HG03159 (cell line): Measurements from ENCODE around the gene SEMA3B.
"Not testable (repeated sequence)": the region's sequence is repeated elsewhere in the genome, so short reads cannot be mapped to it uniquely, and the experiment has no call there.

Experiments used
- ATAC-seq: cut with Tn5 transposase; IDR thresholded peaks from one replicate; pipeline ENCODE4 v1.9.1; 2021; ENCODE audit warnings: mild to moderate bottlenecking, moderate library complexity; ENCODE audit not compliant: unreplicated experiment

Gene SEMA3B

GRCh38 chr3:50312041-50312440 is 43.1 kb downstream of the SEMA3B start:
- not testable (repeated sequence) for ATAC-seq

DNA sequence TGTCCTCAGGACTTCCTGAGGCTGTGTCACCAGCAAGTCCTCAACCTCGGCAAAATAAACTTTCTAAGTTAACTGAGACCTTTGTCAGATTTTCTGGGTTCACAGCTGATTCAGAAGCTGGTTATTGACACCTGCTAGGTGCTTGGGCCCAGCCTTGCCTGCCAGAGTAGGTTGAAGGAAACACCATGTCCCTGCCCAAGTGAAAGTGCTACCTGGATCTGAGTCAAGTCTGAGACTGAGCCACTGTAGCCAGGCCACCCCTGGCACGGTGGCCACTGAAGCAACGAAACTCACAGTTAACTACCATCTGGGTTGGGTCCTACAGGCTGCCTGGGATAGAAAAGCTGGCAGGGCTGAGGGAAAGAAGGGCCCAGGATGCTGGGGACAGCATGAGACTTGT is 45.4 kb downstream of the SEMA3B start:
- ATAC-seq: no peak

- ATAC-seq: no peak
Measured at GRCh38 chr3:50314816-50315215, 45.9 kb downstream of the SEMA3B start.

DNA sequence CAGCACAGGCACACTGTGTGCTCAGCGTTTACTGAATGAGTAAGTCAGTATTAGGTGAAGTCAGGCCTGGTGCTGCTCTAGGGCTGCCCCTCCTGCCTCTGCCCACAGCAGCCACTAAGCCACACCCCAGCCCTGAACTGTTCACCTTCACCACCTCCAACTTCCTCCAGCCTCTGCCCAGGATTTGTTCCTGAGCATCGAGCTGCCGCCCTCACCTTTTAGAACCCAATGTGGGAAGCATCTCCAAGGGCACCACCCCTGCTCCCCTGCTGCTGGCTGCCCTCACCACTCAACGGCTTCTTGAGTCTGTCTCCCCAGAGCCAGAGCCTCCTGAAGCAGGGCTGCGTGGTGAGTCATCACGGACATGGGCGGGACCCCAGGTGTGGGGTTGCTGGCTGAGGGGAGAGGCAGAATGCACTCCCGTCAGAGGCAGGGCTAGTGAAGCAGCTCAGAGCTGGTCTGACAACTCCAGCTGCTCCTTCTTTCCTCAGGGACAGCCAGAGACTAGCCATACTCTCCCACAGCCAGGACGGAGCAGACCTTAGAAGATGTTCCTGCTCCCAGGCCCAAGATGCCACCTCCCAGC is 47.8 kb downstream of the SEMA3B start:
- no peak for ATAC-seq

DNA sequence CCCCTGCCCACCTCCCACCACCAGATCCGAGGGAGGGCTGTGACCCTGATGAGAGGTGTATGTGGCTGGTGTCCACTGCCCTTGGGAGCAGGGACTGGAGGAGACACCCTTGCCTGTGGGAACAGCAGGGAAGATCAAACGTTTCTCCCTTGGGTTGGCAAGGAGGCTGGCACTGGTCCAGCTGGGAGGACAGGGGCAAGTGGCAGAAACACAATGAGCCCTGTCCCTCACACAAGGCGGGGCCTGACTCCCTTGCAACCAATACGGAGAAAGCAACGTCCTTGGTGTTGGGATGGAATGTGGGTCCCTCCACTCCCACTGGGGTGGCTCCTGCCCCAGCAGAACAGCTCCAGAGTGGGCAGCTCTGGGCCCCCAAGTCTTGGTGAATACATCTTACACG is 48.4 kb downstream of the SEMA3B start:
- no peak for ATAC-seq

GRCh38 chr3:50318163-50318562 is 49.2 kb downstream of the SEMA3B start:
- ATAC-seq: no peak

DNA sequence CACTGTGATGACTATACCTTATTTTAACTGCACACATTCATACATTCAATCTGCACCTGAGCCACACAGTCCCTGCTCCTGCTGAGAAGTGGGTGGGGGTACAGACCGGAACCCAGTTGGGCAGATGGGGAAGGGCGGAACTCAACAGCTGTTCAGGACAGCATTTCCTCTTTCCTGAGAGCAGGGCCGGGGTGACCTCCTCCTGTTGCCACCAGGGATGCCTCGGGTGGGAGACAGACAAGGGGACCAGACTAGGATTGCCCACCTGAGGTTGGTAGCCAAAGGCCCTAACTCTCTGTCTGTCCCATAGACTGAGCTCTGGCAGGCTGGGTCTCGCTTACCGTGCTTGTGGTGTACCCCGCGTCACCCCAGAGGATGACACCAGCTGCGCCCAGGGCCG is 49.7 kb downstream of the SEMA3B start:
- ATAC-seq: no peak

GRCh38 chr3:50319181-50319893 is 50.4 kb downstream of the SEMA3B start:
- no peak for ATAC-seq

GRCh38 chr3:50319894-50320625 is 51.1 kb downstream of the SEMA3B start:
- no peak for ATAC-seq

- peak; percentile 45 for ATAC-seq
Measured at GRCh38 chr3:50320853-50321335, 51.9 kb downstream of the SEMA3B start.

GRCh38 chr3:50321336-50322114 is 52.6 kb downstream of the SEMA3B start:
- ATAC-seq: peak; percentile 75

DNA sequence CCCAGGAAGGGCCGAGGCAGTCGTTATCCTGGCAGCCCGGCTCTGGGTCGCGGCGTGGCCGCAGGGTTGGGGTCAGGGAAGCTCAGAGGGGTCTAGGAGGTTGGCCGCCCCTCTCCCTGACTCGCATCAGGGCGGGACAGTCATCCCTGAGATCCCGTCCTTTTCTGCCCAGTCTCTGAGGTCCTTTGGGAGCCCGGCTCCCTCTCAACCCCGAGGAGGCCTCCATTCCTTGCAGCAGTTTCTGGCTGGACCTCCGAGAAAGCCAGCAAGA is 53.1 kb downstream of the SEMA3B start:
- no peak for ATAC-seq

- ATAC-seq: no peak
Measured at GRCh38 chr3:50322386-50323091, 53.6 kb downstream of the SEMA3B start, which contains the start of gene HYAL2. Gene HYAL2, minus strand, starts transcription at chr3:50322745. Its CDS starts 2,256 bp downstream, at chr3:50320489.

DNA sequence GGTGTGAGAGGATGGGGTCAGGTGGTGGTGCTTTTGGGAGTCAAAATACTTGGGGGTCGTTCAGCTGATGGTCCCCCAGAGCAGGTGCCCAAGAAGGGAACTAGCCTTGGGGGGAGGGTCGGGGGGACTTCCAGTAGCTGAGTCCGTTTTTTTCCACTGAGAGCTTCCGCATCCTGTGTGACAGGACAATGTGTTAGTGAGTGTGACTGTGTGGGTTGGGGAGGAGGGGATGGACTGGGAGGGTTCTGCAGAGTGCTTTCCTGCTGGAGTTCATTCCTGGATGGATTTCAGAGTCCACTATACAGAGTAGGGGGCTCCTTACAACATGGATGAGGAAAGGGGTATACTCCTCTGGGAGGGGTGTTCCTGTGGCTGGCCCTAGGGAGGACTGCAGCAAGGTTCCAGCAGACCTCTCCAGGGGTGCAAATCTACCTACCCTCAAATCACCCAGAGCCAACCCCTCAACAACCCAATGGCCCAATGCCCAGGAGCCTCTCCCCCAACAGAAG is 54.2 kb downstream of the SEMA3B start:
- ATAC-seq: no peak

GRCh38 chr3:50323614-50324199 is 54.8 kb downstream of the SEMA3B start:
- no peak for ATAC-seq

GRCh38 chr3:50324351-50325112 is 55.6 kb downstream of the SEMA3B start:
- ATAC-seq: no peak

GRCh38 chr3:50325113-50325480 is 56.1 kb downstream of the SEMA3B start:
- no peak for ATAC-seq

DNA sequence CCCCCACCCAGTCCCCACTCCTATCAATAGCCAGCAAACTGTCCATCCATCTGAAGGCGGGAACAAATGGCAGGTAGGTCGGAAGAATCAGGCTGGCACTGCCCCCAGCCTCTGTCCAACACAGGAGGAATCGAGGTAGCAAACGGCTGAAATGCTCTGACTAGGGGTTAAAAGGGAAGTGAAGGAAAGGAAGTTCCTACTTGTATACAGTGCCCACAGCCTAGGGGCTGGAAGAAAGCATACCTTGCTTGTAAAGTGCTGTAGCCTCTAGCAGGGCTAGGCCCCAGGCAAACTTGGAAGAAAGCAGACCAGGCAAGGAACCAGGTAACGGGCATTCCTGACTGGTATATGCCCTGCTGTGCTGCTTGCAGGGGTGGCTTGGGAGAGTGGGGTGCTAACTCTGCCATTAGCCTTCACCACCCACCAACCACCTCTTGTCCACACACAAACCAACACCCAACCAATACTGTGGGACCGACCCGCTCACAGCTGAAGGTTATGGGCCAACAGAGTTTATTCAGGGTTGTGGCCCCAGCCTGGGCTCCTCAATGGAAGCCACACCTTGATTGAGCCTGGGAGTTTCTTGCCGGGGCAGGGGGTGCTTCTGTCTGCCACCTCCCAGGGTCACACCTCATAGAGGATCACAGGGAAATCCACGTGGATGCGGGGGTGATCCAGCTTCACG is 56.7 kb downstream of the SEMA3B start:
- ATAC-seq: no peak

GRCh38 chr3:50326182-50326541 is 57.2 kb downstream of the SEMA3B start:
- no peak for ATAC-seq
